Measurements from ENCODE around the gene LGALS9B.
"Not testable (repeated sequence)": the region's sequence is repeated elsewhere in the genome, so short reads cannot be mapped to it uniquely, and the experiment has no call there.

The LGALS9B gene

GRCh38 chr17:20466999-20467398 is 340 bp downstream of the LGALS9B start:
- DNase-seq (ENCODE audit: low read depth in 2 of 2) = not testable (repeated sequence)

- DNase-seq (ENCODE audit: low read depth in 2 of 2) = not testable (repeated sequence)
These were observed 786 bp downstream of the LGALS9B start for GRCh38 chr17:20466553-20466952.

- not testable (repeated sequence) for DNase-seq (ENCODE audit: low read depth in 2 of 2)
These were observed 1.8 kb downstream of the LGALS9B start for GRCh38 chr17:20465535-20465934.

- not testable (repeated sequence) for DNase-seq (ENCODE audit: low read depth in 2 of 2)
These were observed 2.4 kb downstream of the LGALS9B start for GRCh38 chr17:20464854-20465414.

GRCh38 chr17:20462158-20462557 is 5.2 kb downstream of the LGALS9B start:
- not testable (repeated sequence) for DNase-seq (ENCODE audit: low read depth in 2 of 2)

GRCh38 chr17:20457848-20458381 is 9.4 kb downstream of the LGALS9B start:
- DNase-seq (ENCODE audit: low read depth in 2 of 2) = not testable (repeated sequence)

- not testable (repeated sequence) for DNase-seq (ENCODE audit: low read depth in 2 of 2)
These were observed 12.2 kb downstream of the LGALS9B start for GRCh38 chr17:20455106-20455505.

GRCh38 chr17:20453820-20454434 is 13.4 kb downstream of the LGALS9B start:
- not testable (repeated sequence) for DNase-seq (ENCODE audit: low read depth in 2 of 2)

GRCh38 chr17:20450852-20451251 is 16.5 kb downstream of the LGALS9B start:
- DNase-seq (ENCODE audit: low read depth in 2 of 2) = not testable (repeated sequence)

GRCh38 chr17:20447534-20448321 is 19.6 kb downstream of the LGALS9B start:
- not testable (repeated sequence) for DNase-seq (ENCODE audit: low read depth in 2 of 2)

- not testable (repeated sequence) for DNase-seq (ENCODE audit: low read depth in 2 of 2)
These were observed 20.4 kb downstream of the LGALS9B start for GRCh38 chr17:20446895-20447294.

GRCh38 chr17:20444581-20445236 is 22.6 kb downstream of the LGALS9B start:
- DNase-seq (ENCODE audit: low read depth in 2 of 2) = not testable (repeated sequence)

GRCh38 chr17:20444173-20444572 is 23.2 kb downstream of the LGALS9B start:
- DNase-seq (ENCODE audit: low read depth in 2 of 2) = not testable (repeated sequence)

- not testable (repeated sequence) for DNase-seq (ENCODE audit: low read depth in 2 of 2)
These were observed 23.7 kb downstream of the LGALS9B start for GRCh38 chr17:20443632-20444031.

GRCh38 chr17:20440665-20441064 is 26.7 kb downstream of the LGALS9B start:
- not testable (repeated sequence) for DNase-seq (ENCODE audit: low read depth in 2 of 2)

- not testable (repeated sequence) for DNase-seq (ENCODE audit: low read depth in 2 of 2)
These were observed 32.2 kb downstream of the LGALS9B start for GRCh38 chr17:20435166-20435565.

- not testable (repeated sequence) for DNase-seq (ENCODE audit: low read depth in 2 of 2)
These were observed 34.0 kb downstream of the LGALS9B start for GRCh38 chr17:20433382-20433781.

- not testable (repeated sequence) for DNase-seq (ENCODE audit: low read depth in 2 of 2)
These were observed 40.1 kb downstream of the LGALS9B start for GRCh38 chr17:20427264-20427663.

GRCh38 chr17:20422826-20423225 is 44.5 kb downstream of the LGALS9B start:
- DNase-seq (ENCODE audit: low read depth in 2 of 2) = not testable (repeated sequence)

- DNase-seq (ENCODE audit: low read depth in 2 of 2) = not testable (repeated sequence)
These were observed 48.5 kb downstream of the LGALS9B start for GRCh38 chr17:20418838-20419237.

- DNase-seq (ENCODE audit: low read depth in 2 of 2) = not testable (repeated sequence)
These were observed 49.8 kb downstream of the LGALS9B start for GRCh38 chr17:20417492-20418080.

Measured in stimulated activated CD4-positive, alpha-beta T cell treated with anti-CD3 and anti-CD28 coated beads, Interleukin-1b, Interleukin-23, amount 100 ng/mL, for 4 hours (primary cell).